ENCODE measurements around the gene FAM13A.
A peak's percentile ranks its signal among the peaks of the same experiment; 100 is the strongest.

FAM13A gene

DNA sequence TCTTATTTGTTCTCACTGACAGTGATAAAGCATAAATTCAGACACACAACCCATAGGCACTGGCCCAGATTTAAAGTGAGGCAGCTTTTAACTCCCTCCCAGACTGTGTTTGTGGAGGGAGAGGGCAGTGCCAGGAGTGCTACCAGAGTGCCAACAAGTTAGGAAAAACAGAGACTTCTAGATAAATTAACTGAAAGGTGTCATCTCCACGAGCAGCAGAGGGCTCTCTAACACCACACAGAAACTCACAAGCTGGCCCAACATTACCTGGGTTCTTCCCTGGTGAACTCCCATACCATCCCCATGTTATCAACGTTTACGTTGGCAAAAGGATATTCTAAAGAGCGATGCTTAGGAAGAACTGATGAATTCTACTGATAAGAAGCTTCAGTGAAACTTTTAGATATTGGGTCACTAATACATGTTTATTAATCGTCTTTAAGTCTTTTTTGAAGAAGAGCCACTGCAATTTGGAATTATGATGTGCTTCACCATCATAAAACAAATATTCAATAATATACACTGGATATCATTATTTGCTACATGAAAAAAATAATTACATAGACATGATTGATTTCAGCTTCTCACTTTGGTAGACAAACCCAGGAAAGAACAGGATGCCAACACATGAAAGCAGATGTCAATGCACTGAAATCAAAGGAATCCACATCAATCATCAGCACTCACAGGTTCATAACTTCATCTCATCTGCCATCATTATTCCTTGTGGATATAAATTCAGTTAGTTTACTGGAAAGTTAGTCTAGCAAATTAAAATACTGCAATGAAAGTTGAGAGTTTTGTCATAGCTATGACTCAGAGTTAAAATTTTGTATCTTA is 238.1 kb downstream of the FAM13A start:
- no peak overlapping the region for H3K4me3 ChIP-seq (replicated peaks; ENCODE audit: low read depth, low read length)
- TF ChIP-seq, protein P1, sequence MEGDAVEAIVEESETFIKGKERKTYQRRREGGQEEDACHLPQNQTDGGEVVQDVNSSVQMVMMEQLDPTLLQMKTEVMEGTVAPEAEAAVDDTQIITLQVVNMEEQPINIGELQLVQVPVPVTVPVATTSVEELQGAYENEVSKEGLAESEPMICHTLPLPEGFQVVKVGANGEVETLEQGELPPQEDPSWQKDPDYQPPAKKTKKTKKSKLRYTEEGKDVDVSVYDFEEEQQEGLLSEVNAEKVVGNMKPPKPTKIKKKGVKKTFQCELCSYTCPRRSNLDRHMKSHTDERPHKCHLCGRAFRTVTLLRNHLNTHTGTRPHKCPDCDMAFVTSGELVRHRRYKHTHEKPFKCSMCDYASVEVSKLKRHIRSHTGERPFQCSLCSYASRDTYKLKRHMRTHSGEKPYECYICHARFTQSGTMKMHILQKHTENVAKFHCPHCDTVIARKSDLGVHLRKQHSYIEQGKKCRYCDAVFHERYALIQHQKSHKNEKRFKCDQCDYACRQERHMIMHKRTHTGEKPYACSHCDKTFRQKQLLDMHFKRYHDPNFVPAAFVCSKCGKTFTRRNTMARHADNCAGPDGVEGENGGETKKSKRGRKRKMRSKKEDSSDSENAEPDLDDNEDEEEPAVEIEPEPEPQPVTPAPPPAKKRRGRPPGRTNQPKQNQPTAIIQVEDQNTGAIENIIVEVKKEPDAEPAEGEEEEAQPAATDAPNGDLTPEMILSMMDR (IDR thresholded peaks at IDR 0.05; ENCODE audit: low read length, missing control alignments) = peak; percentile 57
- DNase-seq (ENCODE audit: low read depth) = peak; percentile 70

DNA sequence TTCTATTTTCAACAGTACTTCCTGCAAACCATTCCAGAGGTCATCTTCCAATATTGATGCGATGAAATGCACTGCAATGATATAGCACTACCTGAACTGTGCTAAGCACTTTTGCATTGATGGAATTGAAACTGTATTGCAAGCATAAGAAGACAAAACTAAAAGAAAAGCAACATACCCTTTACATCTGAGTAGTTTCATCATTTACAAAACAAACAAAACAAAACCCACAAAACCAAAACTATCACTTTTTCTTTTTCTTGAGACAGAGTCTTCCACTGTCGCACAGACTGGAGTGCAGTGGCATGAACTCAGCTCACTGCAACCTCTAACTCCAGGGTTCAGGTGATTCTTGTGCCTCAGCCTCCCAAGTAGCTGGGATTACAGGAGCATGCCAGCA is 239.2 kb downstream of the FAM13A start:
- no peak for DNase-seq (ENCODE audit: low read depth)
- H3K4me3 ChIP-seq (replicated peaks; ENCODE audit: low read depth, low read length) = no peak overlapping the region
- TF ChIP-seq, protein P1 (IDR thresholded peaks at IDR 0.05; ENCODE audit: low read length, missing control alignments) = no peak

DNA sequence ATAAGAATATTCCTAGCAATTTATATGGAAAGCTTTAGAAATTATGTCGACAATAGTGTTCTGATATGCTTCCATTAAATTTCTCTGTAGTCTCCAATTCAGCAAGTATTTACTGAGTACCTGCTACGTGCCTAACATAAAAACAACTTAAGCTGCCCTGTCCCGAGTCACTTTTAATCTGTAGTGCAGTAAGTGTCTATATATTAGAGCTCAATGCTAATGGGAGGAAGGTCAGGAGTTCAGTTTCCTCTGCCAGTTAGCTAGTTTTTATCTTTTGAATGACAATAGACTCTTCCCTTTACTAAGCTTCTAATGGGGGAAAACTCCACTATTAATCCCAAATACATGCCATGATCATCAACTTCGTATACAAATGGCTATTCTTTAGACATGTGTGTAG is 240.6 kb downstream of the FAM13A start:
- H3K4me3 ChIP-seq (replicated peaks; ENCODE audit: low read depth, low read length) = no peak overlapping the region

DNA sequence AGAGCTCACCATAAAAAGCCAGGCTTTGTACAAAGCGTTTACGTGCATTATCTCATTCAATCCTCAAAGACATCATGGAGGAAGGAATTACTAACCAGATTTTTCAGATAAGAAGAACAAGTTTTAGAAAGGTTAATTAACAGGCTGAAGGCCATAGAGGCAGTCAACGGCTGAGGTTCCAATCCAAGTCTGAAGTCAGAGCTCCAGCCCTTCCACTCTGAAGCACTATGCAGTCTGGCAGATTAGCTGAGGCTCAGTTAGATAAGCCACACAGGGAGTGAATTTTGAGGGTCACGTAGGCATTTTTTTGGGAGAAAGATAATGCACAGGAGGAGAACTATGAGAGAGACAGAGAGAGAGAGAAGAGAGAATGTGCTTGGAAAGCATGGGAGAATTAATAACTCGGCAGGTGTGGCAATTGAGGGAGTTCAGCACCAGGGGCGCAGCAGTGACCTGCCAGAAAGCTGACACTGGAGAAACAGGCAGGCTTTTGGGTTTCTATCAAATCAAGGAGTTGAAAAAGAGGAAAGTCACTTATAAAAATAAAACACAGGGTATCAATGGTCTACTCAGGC is 242.9 kb downstream of the FAM13A start:
- no peak for DNase-seq (ENCODE audit: low read depth)
- TF ChIP-seq, protein P1 (IDR thresholded peaks at IDR 0.05; ENCODE audit: low read length, missing control alignments) = no peak
- H3K4me3 ChIP-seq (replicated peaks; ENCODE audit: low read depth, low read length) = no peak overlapping the region

More for the DNA sequence above, 240.6 kb downstream of the FAM13A start:
- no peak for DNase-seq (ENCODE audit: low read depth)
- TF ChIP-seq, protein P1 (IDR thresholded peaks at IDR 0.05; ENCODE audit: low read length, missing control alignments) = no peak

DNA sequence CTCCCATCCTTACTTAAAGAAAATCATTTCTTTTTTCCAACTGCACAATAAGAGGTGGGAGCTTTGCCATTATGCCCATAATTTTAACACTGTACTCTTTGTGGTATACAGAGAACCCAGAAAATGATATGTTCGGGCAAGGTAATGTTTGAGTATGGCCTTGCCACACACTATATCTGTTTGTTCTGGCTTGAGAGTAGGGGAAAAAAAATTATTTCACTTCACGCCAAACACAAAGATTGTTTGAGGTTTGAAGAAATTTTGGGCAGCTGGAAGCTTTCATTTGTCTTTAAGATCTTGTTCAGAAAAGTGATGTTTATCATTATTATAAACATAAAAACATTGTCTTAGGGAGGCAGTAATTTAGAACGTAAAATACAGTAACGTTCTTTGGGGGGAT is 244.0 kb downstream of the FAM13A start:
- no peak for DNase-seq (ENCODE audit: low read depth)
- TF ChIP-seq, protein P1 (IDR thresholded peaks at IDR 0.05; ENCODE audit: low read length, missing control alignments) = no peak

DNA sequence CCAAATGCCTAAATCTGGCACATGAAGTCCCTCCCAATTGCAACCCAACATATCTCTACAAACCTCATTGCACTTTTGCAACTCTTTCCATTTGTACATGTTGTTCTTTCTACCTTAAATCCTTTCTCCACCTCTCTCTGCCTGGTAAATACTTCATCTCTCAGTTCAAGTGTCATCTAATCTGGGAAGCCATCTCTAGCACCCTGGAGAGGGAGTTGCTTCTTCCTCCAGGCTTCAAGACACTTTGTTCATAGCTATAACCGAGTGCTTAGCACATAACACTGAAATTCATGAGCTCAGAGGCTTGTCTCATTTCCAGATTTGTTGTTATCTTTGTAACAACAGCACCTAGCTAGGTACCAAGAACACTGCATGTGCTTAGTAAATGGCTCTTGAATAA is 244.6 kb downstream of the FAM13A start:
- no peak for DNase-seq (ENCODE audit: low read depth)
- TF ChIP-seq, protein P1 (IDR thresholded peaks at IDR 0.05; ENCODE audit: low read length, missing control alignments) = no peak
- H3K4me3 ChIP-seq (replicated peaks; ENCODE audit: low read depth, low read length) = no peak overlapping the region

More for the DNA sequence above, 244.0 kb downstream of the FAM13A start:
- H3K4me3 ChIP-seq (replicated peaks; ENCODE audit: low read depth, low read length) = no peak overlapping the region

Measured in fibroblast of pulmonary artery (primary cell).